GM18867 (cell line): ENCODE data around the gene IFIH1.
A peak's percentile ranks its signal among the peaks of the same experiment; 100 is the strongest.

Experiments
- ATAC-seq: cut with Tn5 transposase; IDR thresholded peaks from one replicate; pipeline ENCODE4 v1.9.1; 2021; ENCODE audit warnings: mild to moderate bottlenecking, moderate library complexity; ENCODE audit not compliant: unreplicated experiment

The IFIH1 gene

DNA sequence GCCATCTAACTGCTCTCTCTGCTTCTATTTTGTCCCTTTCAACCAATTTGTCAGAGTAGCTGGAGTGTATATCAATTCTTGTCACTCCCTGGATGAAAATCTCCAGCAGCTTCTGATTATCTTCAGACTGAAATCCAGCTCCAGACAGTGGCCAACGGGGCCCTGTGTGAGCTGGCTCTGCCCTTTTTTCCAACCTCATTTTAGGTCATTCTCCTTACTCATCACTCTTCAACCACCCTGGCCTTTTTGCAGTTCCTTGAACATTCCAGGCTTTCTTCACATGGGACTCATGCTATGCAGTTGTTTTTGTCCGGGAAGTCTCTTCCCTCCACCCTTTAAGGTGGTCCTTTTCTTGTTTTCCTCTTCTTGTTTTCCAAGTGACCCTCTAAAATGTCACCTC, 59.8 kb downstream of the IFIH1 start:
- ATAC-seq: no peak

DNA sequence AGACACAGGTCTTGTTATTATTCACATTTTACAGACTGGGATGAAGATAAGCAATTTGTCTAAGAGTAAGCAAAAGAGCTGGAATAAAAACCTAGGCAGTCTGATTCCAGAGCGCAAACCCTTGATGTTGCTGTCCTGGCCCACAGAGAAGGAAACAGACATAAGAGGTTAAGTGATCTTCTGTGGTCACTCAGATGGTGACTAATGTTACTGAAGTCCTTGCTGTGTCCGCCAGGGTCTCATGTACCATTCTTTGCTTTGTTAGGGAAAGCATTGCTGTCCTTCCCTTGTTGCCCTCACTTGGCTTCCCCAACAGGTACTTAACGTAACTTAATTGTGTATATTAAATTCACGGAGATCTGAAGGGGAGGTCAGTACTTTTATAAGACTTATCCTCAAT, 60.3 kb downstream of the IFIH1 start:
- ATAC-seq: no peak

DNA sequence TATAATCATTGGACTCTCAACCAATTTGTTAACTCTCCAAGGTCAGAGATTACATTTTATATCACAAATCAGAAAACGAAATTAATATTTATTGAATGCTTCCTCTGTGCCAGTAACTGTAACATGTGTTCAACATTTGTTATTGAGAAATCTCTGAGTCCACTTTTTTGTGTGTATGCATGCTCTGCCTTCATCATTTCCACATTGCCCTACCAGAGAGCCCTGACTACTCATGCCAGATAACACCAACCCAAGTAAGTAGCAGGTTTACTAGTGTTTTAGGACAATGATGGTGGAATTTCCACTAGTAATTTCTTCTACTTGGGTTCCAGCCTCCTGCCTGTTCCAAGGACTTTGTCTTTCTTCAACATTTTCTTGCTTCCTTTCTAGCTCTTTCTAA, 61.1 kb downstream of the IFIH1 start:
- no peak for ATAC-seq

DNA sequence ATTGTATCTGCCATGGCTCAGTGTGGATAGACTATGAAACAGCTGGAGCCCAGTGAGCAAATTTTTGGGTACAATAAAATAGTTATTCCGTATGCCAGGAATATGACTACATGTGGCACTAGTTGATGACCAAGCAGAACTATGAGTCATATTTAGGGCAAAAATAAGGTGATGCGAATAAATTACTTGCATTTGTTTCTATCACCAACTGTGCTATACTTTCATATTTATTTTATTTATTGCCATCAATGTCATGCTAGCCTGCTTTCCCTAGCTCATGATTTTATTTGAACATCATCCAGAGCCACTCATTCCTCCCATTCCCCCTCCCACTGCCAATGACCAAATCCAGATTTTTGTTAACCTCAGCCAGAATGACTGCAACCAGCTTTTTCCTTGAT, 61.9 kb downstream of the IFIH1 start:
- no peak for ATAC-seq

DNA sequence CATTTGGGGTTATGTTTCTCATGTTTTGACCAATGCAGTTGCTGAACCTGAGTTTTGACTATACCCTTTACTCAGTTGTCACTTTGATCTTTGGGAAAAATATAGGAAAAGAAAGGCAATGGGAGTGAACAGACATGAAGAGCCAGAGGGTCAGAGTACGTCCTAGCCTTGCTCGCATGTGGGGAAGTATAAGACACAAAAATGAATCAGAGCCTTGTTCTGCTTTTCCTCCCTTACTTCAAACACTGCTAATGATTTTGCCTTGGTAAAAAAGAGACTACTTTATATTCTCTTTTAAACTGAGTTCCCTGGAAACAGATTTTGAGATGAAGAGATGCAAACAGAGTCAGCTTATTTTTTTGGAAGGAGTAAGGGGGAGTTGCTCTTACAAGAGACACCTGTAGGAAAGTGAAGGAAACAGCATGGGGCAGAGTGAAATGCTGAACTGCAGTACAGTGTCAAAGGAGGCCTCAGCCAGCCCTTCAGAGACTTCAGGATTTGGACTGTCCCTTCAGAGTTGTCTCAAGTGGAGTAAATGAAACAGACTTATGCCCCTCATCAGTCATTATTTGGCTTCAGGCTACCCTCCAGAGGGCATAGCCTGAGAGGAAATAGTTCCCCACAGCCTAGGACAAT, 64.1 kb downstream of the IFIH1 start:
- ATAC-seq: no peak

DNA sequence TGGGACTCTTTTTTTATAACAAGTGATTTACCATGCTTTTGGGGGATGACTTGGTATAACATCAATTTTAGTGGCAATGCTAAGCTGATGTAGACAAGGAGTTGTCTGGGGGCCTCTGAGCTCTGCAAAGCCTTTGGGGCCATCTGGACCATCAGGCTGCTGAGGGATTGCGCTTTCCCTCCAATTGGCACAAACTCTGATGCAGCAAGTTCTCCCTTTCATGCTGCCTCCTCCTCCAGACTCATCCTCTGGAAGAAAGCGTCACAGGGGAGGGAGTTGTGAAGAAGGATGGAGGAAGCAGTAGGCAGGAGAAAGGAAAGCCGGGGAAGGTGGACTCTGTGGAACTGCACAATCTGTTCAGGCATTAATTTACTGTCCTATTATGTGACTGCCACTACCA, 65.0 kb downstream of the IFIH1 start:
- no peak for ATAC-seq

DNA sequence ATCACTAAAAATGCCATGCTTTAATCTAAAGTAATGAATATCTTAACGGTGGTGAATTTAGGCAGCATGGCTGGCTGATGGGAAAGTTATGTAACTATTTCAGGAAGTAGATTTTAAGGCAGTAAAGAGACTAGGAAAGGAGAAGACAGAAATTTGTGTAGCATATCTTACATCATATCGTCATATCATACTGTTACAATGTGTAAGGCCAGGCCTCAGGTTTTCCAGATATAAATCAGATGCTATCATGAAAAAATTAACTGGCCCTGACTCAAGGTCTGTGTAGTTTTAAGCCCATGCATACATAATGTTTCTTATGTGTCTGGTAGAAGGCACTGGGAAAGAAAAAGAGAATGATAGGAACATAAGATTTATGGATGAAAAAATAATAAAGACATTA, 66.3 kb downstream of the IFIH1 start:
- no peak for ATAC-seq

DNA sequence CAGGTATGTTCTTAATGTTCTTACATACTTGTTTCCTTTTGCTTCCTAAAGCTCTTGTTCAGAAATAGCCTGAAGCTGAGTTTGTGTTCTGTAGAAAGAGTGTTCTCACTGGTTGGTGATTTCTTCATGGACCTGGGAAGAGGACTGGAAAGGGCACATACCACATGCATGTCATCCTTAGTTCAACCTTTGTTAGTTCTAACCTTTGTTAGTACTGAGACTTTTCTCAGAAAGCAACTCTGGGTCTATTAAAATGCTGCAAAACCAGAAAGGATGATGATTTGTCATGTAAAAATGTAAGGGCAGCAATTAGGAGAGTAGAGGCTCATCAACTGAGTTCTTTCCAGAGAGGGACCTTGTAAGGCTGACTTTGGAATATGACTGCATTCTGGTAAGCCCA, 72.7 kb downstream of the IFIH1 start:
- no peak for ATAC-seq

DNA sequence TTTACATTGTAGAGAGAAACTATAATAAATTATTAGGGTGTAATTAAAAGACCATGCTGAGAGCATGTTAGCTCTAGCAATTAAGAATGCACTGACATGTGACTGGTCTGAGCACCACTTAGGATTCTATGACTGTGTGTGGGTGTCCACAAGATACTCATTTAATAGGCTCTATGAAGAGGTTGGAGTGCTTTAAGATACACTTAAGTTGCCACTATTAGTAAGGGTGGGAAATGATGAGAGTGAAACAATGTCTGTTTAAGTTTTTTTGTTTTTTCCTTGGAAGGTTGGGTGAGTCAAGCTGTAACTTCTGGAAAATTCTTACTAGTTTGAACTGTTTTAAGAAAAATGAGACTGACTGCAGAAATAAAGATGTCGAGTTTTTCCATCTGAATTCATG, 73.4 kb downstream of the IFIH1 start:
- no peak for ATAC-seq

DNA sequence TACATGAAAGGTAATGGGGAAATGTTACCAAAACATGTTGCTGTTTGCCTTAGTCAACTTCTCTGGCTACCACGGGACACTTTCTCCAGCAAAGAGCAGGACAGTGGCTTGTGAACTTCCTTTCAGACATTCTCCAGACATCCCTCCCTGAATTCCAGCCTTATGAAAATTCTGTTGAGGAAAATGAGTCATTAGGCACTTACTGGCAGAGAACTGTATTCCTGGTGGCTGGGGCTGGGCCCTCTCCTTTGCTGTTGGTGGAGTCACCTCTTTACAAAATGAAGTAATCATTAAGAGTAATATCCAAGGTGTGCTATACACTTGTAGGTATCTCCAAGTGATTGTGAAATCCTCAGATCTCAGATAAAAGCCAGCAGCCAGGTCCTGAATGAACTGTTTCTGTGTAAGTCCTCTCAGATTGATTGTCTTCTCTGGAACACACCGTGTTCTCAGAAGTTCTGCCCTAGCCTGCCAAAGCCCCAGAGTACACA, 73.9 kb downstream of the IFIH1 start:
- ATAC-seq: no peak

DNA sequence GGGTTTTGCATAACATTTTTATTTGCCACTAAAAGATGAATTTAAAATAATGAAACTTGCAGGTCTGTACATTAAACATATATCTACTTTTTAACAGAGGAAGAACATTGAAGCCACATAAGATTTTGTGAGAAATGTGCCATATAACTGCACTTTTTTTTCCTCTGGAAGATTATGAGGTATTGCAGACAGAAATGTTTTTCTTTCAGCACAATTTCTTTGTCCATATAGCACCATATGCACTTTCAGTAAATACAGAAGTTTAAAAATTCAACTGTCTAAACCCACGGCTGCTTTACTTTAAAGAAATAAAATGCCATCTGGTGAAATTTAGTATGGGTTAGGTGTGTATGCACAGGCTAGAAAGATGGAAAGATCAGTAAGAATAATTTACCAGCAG, 74.8 kb downstream of the IFIH1 start:
- ATAC-seq: no peak

DNA sequence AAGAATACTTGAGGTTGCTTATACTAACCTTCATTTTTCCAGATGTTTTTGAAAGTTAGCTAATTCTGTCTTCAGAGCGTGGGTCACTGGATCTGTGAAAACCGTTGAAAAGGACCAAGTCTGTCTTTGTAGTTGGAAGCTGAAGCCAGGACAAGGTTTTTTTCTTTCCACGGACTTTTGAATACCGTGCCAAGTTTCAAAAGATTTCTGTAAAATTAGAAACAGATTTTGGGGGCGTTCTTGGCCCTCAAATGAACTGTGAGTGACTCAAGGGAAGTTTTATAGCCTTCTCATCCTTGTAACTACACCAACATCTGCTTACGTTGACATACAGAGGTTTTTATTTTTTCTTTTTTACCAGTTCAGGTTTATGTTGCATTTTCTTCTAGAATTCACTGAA, 75.2 kb downstream of the IFIH1 start, which contains the start of gene FAP:
TSS of gene FAP (minus strand) at position 152 of the 400 bp plus-strand sequence. CDS start at position 34, 118 bp downstream.
- no peak for ATAC-seq

DNA sequence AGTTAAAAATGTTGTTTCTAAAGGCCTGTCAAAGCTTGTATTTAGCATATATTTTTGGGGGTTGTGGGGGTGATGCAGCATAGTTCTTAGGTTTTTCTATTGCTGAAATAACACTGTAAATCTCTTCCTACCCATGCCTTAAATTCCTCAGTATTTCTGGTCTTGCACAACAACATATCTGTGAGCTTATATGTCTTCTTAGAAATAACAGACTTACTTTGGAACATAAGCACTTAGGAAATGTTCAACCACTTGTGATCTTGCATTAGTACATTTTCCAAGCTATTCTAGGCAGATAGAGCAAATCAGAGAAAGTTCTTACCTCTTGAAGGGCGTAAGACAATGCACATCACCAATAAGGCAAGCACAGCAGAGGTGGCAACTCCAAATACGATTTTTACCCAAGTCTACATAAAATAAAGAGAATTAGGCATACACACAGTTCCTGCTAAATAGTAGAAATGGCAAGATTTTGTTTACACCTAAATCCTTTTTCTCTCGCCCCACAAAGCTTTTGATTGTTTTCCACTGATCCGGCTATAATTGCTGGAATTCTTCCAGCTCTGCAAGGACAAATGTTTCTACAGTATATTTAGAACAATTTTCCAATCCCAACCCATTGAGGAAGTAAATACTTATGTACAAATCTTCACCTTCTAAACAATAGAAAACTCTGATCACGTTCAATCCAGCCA, 75.8 kb downstream of the IFIH1 start:
- no peak for ATAC-seq

DNA sequence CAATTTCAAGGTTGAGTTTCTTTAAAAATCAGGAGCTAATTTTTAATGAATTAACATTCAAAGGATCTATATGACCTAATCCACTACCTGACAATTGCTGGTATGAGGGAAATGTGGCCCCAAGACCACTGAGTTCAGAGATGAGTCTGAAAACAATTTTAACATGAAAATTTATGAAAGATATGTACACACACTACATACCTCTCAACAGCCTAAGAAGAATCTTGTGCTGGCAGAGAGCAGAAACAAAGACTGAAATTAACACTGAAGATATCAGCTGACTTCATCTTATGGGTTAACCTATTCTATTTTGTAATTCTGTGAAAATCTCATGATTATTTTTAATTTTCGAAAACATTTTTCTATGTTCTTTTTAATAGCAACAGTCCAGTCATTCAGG, 76.9 kb downstream of the IFIH1 start:
- no peak for ATAC-seq

DNA sequence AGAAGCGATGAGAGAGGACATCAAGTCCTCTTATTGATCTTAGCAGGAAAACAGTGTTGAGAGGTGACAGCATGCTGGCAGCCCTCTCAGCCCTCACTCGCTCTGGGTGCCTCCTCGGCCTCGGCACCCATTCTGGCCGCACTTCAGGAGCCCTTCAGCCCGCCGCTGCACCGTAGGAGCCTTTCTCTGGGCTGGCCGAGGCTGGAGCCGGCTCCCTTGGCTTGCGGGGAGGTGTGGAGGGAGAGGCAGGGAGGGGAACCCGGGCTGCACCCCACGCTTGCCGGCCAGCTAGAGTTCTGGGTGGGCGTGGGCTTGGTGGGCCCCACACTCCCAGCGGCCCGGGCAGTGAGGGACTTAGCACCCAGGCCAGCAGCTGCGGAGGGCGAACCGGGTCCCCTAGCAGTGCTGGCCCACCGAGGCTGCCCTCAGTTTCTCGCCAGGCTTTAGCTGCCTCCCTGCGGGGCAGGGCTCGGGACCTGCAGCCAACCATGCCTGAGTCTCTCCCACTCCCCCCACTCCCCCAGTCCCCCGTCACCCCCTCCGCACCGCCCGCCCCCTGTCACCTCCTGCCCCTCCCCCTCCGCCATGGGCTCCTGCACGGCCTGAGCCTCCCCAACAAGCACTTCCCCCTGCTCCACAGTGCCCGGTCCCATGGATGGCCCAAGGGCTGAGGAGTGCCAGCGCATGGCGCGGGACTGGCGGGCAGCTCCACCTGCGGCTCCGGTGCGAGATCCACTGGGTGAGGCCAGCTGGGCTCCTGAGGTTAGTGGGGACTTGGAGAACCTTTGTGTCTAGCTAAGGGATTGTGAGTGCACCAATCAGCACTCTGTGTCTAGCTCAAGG, 83.6 kb downstream of the IFIH1 start:
- no peak for ATAC-seq

DNA sequence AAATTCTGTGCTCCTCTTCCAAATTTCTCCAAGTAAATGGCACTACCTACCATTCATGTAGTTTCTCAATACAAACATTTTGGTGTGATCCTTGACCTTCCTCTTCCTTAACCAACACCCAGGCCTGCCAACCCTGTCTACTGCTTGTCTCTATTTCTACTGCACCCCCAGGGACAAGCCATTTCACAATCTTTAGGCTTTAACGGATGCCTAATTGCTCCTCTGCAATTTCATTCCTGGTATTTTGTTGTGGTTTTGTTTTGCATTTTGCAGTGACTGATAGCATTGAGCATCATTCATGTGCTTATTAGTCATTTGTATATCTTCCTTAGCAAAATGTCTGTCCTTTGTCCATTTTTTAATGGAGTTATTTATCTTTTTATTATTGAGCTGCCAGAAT, 85.3 kb downstream of the IFIH1 start:
- ATAC-seq: no peak

DNA sequence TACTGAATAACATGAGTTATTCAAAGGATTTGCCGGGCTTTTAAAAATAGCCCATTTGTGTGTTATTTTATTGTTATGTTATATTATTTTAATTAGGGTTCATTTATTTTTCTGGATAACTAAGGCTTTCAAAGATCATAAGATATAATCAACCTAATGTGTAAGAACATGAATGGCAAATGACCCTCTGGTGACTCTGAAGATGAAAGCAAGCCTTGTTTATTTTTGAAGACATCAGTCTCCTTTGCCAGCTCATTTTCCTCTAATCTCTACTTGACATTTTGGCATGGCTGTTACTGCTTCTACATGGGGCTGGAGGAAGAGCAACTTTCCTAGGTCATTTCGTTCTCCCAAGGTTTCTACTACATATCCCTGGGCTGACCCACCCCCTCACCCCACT, 85.8 kb downstream of the IFIH1 start:
- ATAC-seq: no peak

DNA sequence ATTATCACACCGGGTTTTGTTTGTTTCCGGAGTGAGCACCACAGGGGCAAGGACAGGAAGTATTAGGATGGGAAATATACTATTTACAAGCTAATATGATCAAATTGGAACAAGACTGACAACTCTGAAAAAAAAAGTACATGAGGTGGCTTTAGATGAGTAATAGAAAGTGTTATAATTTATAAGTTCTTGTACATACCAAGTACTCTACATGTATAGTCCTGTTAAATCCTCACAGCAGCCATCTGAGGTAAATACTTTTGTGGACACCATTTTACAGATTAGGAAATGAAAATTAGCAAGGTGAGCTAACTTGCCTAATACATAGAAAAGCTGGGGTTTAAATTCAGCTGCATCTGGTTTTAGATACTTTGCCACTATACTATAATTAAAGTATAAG, 86.5 kb downstream of the IFIH1 start:
- no peak for ATAC-seq

DNA sequence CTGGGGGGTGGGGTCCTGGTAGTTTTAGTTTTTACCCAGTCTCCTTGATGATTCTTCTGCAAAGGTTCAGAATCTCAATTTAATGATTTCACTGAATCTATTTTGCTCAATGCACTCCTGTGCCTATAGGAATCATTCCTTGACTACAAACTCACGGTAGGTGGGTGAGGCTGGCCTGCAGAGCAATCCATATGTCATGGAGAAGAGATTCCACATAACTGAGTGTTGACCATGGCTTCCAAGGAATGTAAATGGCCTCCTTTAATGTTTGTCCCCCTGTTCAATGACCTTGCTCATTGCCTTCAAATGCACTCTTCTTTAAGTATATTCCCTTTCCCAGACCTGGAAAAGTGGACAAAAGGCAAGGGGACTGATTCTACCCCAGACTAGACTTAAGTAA, 87.7 kb downstream of the IFIH1 start:
- no peak for ATAC-seq

DNA sequence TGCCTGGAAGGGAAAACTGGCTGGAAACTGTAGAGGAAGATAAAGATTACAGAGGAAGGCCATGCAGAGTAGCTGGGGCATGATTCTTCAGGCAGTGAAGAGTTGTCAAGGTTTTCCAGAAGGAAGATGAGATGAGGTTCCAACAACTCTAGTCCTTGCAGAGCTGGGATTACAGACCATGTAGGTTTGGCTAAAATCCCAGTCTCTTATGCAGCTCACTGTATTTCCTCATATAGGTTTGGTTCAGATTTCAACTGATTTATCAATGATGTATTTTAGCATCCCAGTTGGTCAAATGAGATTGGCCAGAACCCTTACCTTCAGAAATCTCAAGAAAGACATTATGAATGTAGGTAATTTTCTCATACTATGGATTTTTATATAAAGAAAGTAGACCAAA, 91.6 kb downstream of the IFIH1 start:
- ATAC-seq: no peak

DNA sequence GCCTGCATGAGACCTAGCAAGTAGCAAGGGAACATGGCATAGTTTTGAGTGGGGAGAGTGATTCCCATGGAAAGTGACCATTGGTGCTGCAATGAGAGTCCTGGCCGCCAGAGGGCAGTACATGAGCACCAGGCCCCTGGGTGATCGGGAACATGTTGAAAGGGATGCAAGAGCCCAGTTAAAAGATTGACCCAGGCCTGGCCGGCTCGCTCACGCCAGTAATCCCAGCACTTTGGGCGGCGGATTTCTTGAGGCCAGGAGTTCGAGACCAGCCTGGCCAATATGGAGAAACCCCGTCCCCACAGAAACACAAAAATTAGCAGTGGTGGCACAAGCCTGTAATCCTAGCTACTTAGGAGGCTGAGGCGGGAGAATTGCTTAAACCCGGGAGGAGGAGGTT, 97.4 kb downstream of the IFIH1 start:
- peak; percentile 96 for ATAC-seq

DNA sequence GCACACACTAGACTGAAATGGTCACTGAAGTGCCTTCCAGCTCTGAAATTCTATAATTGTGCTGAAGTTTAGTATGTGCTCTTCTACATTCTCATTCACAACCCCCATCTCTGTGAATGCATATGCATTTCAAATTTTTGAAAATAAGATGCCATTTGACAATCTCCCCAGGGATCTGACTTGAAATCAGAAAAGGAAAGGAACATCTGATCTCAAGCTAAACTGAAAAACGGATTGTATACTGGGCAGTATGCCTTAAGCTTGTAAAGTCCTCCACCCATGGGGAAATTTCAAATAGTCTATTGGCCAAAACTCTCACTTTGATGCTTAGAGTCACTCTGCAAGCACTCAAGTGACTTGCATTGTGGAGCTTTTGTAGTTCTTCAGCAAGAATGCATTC, 98.1 kb downstream of the IFIH1 start:
- ATAC-seq: no peak
